Stimulated activated CD8-positive, alpha-beta memory T cell treated with anti-CD3 and anti-CD28 coated beads, Interleukin-12 subunit alpha, Interleukin-12 subunit beta, amount 100 ng/mL, for 4 hours (primary cell): ENCODE measurements around the gene LRRC1.

ENCODE experiments used
- DNase-seq: peaks from one replicate; pipeline ENCODE4 v3.0.0-alpha.2; 2020; ENCODE audit warnings: low read depth

The LRRC1 gene

GRCh38 chr6:53815381-53816119 is 20.7 kb downstream of the LRRC1 start:
- DNase-seq, result no peak

- DNase-seq, result no peak
Measured at GRCh38 chr6:53818858-53819609, 24.2 kb downstream of the LRRC1 start.

GRCh38 chr6:53822401-53823125 is 27.8 kb downstream of the LRRC1 start:
- no peak for DNase-seq

GRCh38 chr6:53824714-53825113 is 29.9 kb downstream of the LRRC1 start:
- no peak for DNase-seq

GRCh38 chr6:53825532-53826321 is 30.9 kb downstream of the LRRC1 start:
- no peak for DNase-seq

- no peak for DNase-seq
Measured at GRCh38 chr6:53827531-53827930, 32.7 kb downstream of the LRRC1 start.

GRCh38 chr6:53828215-53828614 is 33.4 kb downstream of the LRRC1 start:
- DNase-seq, result no peak

- DNase-seq, result no peak
Measured at GRCh38 chr6:53828966-53829697, 34.3 kb downstream of the LRRC1 start.

GRCh38 chr6:53829698-53830221 is 35.0 kb downstream of the LRRC1 start:
- no peak for DNase-seq

GRCh38 chr6:53830366-53830765 is 35.6 kb downstream of the LRRC1 start:
- no peak for DNase-seq

GRCh38 chr6:53831081-53831869 is 36.5 kb downstream of the LRRC1 start:
- DNase-seq, result no peak

GRCh38 chr6:53831936-53832660 is 37.3 kb downstream of the LRRC1 start:
- no peak for DNase-seq

GRCh38 chr6:53833155-53833554 is 38.4 kb downstream of the LRRC1 start:
- no peak for DNase-seq

GRCh38 chr6:53834132-53834531 is 39.3 kb downstream of the LRRC1 start:
- no peak for DNase-seq

GRCh38 chr6:53837865-53838769 is 43.3 kb downstream of the LRRC1 start:
- DNase-seq, result no peak

- no peak for DNase-seq
Measured at GRCh38 chr6:53840027-53840426, 45.2 kb downstream of the LRRC1 start.

- no peak for DNase-seq
Measured at GRCh38 chr6:53845280-53846195, 50.7 kb downstream of the LRRC1 start.
